NCI-H748 (cell line): Measurements from ENCODE around the gene FXYD2.
"Not testable (repeated sequence)": the region's sequence is repeated elsewhere in the genome, so short reads cannot be mapped to it uniquely, and the experiment has no call there.

Experiments
- DNase-seq: peaks from one replicate; lab custom pipeline; 2025; ENCODE audit not compliant: unreplicated experiment; lab: John Stamatoyannopoulos, UW

The FXYD2 gene

DNA sequence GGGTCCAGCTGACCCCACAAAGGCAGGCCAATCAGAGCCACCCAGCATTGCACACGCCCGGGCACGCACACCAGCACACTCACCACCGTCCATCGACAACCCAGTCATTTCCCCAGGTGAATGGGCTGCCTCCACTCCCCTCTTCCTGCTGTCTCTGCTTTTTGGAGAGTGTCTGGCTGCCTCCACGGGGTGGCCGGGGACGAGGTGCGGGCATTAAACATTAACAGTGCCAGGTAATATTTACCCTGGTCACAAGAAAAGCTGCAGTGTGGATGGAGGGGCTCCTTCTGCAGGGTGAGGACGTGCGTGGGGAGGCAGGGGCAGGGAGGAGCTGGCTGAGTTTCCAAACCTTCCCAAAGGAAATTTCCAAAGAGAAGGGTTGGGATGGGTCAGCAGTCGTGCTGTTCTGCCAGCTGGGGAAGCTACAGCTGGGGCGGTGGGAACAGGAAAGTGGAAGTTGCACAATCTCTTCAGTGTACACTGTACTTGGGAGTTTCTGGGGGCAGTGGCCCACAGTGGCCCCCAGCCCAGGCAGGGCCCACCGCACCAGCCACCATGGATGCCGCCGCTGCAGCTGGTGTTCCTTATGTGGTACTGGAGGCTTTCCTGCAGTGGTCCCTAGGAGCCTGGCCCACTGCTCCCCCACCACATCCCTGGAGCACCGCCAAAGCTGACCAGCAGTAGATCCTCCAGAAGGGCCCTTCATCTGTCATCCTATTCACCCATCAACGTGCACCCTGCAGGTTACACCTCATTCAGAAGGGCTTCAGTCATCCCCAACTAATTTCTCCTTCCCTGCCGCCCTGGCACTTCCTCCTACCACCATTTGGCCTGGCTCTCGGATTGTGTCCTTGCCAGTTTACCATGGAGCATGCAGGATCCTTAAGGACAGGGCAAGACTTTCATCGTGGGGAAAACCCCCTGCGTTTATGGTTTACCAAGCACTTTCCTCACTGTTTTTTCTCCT is at the start of gene FXYD2:
TSS of gene FXYD2 (minus strand) at position 174 of the 967 bp plus-strand sequence. CDS start at position 108, 66 bp downstream.
- no peak for DNase-seq

DNA sequence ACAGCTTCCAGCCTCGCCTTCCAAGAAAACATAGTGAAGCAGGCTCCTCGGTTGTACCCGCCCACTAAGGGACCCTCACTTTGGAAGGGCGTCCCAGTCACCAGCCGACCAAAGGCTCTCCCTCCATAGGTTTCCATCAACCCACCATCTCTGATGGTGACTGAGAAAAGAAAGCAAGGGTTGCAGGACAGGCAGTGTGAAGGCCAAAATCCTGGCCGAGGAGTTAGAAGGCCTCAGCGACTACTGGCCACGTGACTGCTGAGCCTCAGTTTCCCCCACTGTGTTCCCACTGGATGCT is 49.2 kb upstream of the FXYD2 start:
- no peak for DNase-seq

DNA sequence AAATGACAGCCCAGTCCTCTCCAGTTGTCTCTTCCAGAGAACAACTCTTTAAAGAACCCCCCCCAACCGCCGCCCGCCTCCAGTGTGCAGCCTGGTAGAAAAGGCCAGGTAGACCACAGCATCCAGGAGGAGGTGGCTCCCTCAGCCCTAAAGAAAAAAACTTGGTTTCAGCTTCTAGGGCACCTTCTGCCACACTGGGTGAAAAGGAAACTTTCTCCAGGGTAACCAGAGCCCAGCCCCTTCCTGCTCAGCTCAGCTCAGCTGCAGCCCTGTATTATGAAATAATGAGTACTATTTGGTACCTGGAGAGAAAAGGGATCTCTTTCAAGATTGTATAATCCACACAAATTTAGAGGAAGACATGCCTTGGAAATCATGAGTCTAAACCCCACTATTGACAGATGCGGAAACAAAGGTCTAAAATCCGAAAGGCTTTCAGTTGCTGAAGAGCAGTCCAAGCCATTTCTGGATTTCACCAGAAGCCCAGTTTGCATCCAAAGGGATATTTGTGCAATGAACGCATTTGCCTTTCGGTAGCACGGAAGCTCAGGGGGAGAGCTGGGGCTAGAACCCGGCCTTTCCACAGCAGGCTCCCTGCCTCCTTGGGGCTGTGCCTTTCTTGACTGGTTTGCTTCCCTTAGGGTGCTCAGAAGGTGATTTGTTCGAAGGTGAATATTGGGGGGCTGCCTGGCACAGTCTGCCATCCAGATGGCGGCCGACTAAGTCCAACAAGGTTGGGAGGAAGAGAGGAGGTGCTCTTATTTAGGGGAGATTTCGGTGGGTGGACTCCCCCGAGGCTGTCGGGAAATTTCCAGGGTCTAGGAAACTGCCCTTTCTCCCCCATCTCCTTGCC is 48.7 kb upstream of the FXYD2 start:
- no peak for DNase-seq

DNA sequence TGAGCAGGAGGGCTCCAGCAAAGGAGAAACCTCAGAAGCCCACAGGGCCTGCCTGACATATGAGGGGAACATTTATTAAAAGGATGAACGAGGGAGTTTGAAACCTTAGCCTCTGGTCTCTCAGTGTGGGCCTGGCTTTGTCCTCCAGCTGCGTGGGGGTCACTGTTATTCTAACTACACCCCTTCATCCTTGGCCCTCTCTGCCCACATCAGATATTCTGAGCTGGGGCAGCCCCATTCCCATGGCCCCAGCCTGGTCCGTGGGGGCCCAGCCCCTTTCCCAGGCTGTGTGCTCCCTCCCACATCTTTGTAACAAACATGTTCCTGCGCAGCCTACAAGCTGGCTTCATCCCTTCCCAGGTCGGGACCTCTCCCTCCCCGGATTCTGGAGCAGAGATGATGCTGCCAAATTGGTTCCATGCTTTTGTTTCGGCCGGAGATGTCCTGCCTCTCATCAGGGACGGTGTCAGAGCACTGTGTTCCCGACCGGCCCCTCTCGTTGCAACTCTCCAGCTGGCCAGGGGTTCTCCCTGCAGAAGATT is 47.9 kb upstream of the FXYD2 start:
- DNase-seq: no peak

DNA sequence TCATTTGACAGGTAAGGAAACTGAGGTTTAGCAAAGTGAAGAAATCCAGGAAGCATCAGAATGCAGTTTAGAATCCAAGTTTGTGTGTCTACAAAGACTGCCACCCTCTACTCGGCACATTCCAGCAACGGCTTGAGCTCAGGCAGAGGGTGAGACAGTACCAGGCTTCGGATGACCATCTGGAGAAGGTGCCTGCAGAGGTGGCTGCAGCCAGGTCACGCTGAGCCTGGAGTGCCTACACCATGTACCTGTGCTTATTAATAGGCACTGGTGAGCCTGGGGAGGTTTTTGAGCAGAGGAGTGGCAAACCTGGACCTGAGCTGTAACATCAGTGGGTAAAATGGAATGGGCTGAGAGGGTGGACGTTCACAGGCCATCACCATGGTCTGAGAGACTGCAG is 47.2 kb upstream of the FXYD2 start:
- DNase-seq: no peak

DNA sequence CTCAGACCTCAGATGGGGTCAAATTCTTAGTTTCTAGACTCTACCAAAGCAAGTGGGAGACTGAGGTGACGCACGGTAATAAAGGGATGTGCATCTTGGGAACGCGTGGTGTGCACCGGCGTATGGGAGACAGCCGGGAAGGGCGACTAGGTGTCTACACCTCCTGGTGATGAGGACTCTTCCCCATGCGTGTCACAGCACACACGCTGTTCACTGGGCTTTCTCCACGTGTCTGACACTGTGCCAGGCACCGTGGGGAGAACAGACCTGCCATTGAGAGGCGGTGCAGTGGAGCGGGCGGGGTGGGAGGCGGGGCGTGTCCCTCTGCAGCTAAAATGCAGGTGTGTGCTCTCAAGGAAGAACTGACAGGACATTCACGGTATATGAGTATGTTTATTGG is 46.6 kb upstream of the FXYD2 start:
- no peak for DNase-seq

DNA sequence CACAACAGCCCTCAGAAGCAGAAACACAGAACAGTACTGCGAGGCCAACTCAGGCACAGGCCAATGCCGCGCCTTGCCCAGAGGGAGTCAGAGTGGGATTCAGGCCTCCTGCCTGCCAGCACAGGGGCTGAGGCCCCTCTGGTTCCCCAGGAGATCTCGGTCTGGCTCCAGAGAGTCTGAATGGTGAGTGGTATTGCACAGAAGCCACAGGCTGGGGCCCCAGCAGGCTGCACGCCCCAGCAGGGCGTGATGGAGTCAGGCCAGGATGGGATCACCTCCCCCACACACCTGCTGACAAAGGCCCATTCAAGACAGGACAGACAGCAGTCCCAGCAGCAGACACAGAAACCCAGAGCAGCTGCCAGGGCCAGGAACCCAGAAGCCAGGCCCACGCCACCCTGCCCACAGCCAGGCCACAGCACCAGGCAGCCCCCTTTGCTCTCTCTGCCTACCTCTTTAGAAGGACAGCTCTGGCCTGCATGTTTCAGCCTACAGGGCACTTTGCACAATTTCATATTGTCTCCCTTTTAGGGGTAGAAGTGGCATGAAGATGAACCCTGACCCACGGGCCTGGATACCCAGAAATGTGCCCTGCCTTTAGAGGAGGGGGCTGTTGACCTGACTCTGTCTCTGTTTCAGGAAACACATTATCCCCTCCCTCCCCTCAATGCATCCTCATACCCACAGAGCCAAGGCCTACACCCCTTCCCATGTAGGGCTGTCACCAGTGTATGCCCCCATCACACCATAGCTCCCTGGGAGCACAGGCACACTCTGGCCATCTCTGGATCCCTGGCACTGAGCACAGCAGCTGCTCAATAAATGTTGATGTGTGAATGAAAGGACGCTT is 45.8 kb upstream of the FXYD2 start:
- peak; percentile 15 for DNase-seq

DNA sequence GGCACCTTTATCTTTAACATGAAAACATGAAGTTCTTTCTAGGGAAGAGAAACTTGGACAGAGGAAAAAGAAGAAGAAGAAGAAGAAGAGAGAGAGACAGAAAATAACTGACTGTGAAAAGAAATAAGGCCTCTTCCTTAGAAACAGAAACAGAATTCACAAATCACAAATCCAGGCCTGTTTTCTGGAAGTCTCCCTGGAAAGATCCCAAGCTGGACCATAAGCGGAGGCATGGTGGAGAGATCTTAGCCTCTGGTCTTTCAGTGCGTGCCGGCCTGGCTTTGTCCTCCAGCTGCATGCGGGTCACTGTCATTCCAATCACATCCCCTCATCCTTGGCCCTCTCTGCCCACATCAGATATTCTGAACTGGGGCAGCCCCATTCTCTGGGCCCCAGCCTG is 45.1 kb upstream of the FXYD2 start:
- DNase-seq: no peak

DNA sequence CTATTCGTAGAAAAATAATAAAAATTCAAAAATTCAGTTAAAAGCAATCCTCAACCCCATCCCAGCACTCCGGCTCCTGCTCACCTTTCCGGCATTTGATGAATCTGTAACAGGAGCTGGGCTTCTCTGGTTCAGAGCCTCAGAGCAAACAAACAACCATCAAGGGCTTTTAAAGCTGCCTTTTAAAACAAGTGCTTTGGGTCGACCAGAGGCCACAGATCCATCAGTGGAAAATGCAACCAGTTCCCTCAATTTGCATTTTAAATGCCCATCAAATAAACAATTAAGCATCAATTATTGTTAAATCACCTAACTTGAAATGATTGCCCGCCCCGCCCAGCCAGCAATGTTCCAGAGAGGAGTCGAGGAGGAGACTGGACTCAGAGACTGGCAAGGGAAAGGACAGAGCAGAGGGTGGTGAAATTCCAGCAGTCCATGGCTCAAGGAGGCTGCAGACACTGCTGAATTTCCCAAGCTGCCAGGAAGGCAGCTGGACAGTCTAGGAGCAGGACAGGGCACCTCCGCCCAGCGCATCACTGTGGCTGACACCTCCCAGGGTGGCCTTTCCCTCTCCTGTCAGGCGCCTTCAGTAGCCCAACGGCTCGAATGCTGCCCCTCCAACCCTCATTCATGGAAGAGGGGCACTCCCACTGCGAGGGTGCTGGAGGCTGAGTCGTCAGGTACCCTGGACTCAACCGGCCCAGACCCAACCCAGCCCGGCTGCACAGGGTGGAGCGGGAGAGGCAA is 44.4 kb upstream of the FXYD2 start:
- peak; percentile 81 for DNase-seq

DNA sequence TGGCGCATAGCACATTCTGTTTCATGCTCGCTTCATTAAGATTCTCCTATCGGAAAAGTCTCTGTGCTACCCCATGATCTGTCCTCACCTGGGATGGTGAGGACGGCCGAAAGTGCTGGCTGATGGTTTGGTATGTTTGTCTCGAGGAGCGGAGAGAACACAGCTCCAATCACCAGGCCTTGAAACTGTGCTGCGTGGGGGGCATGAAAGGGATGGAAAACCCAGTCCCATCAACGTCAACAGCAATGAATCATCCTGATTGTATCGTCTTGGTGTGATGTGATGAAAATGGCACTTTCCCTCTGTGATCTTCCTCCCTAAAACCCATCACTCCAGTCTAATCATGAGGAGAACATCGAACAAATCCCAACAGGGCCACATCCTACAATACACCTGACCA is 43.5 kb upstream of the FXYD2 start:
- no peak for DNase-seq

DNA sequence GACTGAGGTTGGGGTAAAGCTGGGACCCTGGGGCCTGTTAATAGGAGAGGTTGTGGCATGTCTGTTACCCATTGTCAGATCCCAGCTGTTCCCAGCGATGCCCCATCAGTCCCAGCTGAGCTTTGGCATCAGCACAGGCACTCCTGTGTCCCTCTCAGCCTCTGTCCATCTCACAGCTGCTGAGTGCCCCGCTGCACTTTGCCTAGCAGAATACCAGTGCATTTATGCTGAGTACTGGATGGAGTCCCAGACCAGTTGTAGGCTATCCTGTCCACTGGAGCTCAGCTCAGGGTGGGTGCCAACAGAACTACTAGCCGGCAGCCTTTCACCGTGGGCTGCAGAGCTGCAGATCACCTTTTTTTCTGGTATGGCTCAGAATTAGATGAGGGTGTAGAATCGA is 42.0 kb upstream of the FXYD2 start:
- DNase-seq: no peak

DNA sequence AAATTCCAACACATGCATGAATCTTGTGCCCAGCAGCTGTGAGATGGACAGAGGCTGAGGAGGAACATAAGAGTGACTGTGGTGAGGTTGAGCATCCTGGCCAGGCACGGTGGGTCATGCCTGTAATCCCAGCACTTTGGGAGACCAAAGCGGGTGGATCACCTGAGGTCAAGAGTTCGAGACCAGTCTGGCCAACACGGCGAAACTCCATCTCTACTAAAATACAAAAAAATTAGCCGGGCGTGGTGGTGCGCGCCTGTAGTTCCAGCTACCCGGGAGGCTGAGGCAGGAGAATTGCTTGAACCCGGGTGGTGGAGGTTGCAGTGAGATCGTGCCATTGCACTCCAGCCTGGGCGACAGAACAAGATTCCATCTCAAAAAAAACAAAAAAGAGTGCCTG is 41.0 kb upstream of the FXYD2 start:
- DNase-seq: not testable (repeated sequence)

DNA sequence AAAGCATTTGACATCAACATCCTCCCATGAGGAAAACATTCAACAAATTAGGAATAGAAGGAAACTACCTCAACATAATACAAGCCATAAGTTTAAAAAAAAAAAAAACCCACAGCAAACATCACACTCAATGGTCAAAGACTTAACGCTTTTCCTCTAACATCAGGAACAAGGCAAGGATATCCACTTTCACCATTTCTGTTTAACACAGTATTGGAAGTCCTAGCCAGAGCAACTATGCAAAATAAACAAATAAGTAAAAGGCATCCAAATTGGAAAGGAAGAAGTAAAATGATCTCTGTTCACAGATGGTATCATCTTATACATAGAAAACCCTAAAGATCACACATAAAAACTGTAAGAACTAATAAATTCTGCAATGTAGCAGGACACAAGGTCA is 38.8 kb upstream of the FXYD2 start:
- DNase-seq: no peak

DNA sequence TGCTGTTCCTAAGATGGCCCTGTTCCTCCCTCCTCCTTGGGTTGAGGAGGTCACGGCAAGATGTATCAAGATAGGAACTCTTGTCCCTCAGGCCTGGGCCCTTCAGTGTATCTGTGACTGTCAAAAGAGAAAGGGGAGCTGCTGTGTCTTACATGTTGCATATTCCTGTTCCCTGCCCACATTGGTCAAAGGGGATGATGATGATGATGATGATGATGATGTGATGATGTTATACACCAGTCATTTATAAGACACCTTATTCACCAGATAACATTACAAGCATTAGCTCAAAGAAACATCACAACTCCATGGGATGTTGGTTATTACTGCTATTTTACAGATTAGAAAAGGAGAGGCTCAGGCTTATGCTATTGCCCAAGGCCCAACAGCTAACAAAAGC is 38.2 kb upstream of the FXYD2 start:
- DNase-seq: no peak

DNA sequence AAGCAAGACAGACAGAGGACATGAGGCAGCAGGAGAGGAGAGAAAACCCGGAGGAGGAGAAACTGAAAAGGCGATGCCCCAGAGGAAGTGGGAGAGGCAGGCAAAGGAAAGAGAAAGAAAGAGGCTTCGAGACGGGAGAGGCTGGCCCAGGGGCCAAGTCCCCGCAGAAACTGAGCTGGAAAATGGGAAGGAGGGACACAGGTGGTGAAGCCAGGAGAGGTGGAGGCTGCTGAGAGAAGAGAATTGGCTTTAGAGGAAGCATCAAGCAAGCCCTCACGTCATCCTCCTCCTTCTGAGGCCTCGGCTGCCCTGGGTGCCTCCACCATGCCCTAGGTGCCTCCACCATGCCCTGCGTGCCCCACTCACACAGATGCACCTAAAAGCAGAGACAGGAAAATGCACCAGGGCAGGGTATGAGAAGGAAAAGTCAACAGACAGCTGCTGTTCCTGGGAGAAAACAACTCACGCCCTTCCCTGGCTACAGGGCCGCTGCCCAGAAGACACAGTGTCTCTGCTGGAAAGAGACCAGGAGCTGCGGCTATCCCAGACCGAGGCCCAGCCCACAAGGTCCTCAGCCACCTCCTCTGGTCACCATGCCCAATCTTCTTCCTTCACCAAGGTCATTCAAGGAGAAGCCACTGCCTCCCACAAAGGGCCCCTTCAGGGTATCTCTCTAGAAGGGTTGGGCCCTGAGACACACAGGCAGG is 37.6 kb upstream of the FXYD2 start:
- DNase-seq: no peak

DNA sequence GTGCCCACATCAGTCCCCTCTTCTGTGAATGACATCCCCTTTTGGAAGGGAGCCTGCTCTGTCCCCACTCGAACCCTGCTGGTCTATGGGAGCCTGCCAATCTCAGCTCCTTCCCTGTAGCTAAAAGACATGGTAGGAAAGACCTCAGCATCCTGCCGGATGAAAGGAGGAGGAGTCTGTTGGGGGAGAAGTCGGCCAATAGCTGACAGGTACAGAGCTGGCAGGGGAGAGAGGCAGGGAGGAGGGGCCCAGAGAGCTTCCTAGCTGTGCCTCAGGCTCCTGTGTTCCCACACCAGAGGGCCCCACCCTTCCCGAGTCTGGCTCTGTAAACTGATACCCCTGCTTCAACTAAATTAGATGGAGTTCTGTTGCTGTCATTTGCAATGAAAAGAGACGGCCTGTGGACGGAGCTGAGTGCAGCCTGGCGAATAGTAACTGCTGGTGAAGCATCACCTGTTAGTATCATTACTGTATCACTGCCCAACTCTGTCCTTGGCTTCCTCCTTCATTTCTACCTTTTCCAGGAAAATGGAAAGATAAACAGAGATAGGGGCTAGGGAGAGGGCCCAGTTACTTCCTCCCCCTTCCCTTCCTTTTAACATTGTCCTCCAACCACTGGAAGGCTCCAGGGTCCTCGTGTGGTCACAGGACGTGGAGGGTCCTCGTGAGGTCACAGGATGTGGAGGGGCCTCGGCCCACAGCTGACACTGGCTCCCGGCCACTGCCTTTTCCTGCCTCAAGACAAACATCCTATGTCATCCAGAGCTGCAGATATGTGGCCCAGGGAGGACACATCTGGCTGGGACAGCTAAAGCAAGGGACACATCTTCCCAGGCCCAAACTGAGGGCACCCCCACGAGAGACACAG is 36.8 kb upstream of the FXYD2 start:
- DNase-seq: peak; percentile 88

DNA sequence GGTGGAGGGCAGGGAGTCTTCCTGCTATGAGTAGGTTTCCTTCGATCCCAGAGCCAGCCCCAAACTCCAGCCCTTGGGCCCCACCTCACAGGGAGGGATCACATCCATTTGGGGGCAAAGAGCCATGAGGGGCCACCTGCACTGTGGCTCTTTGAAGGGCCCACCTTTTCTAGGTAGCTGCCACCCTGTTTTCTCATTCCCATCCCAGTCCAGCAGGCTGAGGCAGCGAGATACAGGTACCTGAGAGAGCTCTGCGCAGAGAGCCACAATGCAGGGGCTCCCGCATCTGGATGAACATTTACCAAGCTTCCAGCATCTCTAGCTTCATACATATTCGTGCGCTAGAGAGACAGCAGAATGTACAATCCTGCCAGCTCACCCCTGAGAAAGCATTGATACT is 35.6 kb upstream of the FXYD2 start:
- no peak for DNase-seq

DNA sequence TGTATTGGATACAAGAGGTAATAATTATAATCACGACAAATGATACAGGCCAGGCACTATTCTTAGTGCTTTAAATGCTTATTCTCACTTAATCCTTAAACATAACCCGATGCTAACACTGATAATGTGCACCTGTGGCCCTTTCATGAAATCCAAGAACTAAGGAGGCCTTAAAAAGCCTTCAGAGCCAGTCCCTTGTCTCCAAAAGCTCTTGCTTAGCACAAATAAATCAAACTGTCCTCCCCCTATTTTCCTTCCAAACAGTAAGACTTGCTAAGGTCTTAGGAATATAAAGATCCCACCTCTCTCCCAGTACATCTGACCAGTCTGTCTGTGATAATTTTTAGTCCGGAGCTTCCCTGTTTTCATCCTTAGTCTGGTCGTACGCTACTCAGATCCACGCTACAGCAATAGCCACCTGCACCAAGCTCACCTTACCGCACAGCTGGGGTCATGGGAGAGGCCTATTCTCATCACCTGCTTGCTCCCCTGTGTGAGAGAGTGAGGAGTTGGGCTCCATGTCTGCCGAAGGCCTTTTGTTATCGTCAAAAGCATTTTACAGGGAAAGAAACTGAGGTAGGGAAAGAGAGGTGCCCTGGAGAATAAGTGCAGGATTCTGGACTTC is 35.1 kb upstream of the FXYD2 start:
- DNase-seq: no peak
